ENCODE results near the gene PTF1A.

PTF1A gene

GRCh38 chr10:23187155-23187554 lies 5.0 kb upstream of the PTF1A start:
- no peak for DNase-seq

- no peak for DNase-seq
Measured at GRCh38 chr10:23189024-23189423, 3.1 kb upstream of the PTF1A start.

GRCh38 chr10:23190872-23191763 lies 994 bp upstream of the PTF1A start:
- DNase-seq: no peak

- DNase-seq: no peak
Measured at GRCh38 chr10:23192712-23193434, 761 bp downstream of the PTF1A start.

- no peak for DNase-seq
Measured at GRCh38 chr10:23193435-23194074, 1.4 kb downstream of the PTF1A start.

- DNase-seq: no peak
Measured at GRCh38 chr10:23194471-23194965, 2.4 kb downstream of the PTF1A start.

GRCh38 chr10:23194966-23195845 lies 3.1 kb downstream of the PTF1A start:
- no peak for DNase-seq

- DNase-seq: no peak
Measured at GRCh38 chr10:23195846-23196600, 3.9 kb downstream of the PTF1A start.

- DNase-seq: no peak
Measured at GRCh38 chr10:23196915-23197314, 4.8 kb downstream of the PTF1A start.

GRCh38 chr10:23197416-23197861 lies 5.3 kb downstream of the PTF1A start:
- DNase-seq: no peak

GRCh38 chr10:23198610-23198939 lies 6.5 kb downstream of the PTF1A start:
- DNase-seq: no peak

GRCh38 chr10:23198940-23199767 lies 7.0 kb downstream of the PTF1A start:
- DNase-seq: no peak

- no peak for DNase-seq
Measured at GRCh38 chr10:23199768-23200511, 7.8 kb downstream of the PTF1A start.

- DNase-seq: no peak
Measured at GRCh38 chr10:23200586-23200985, 8.5 kb downstream of the PTF1A start.

GRCh38 chr10:23200997-23201652 lies 9.0 kb downstream of the PTF1A start:
- DNase-seq: no peak

GRCh38 chr10:23201837-23202236 lies 9.7 kb downstream of the PTF1A start:
- no peak for DNase-seq

- DNase-seq: no peak
Measured at GRCh38 chr10:23202779-23203178, 10.7 kb downstream of the PTF1A start.

- DNase-seq: no peak
Measured at GRCh38 chr10:23203369-23204325, 11.5 kb downstream of the PTF1A start.

Data from CD4-positive, alpha-beta T cell treated with Interleukin-4 for 4 hours (primary cell).